ENCODE data around the gene CEP170.
"Not testable (repeated sequence)": the region's sequence is repeated elsewhere in the genome, so short reads cannot be mapped to it uniquely, and the experiment has no call there.

DNA sequence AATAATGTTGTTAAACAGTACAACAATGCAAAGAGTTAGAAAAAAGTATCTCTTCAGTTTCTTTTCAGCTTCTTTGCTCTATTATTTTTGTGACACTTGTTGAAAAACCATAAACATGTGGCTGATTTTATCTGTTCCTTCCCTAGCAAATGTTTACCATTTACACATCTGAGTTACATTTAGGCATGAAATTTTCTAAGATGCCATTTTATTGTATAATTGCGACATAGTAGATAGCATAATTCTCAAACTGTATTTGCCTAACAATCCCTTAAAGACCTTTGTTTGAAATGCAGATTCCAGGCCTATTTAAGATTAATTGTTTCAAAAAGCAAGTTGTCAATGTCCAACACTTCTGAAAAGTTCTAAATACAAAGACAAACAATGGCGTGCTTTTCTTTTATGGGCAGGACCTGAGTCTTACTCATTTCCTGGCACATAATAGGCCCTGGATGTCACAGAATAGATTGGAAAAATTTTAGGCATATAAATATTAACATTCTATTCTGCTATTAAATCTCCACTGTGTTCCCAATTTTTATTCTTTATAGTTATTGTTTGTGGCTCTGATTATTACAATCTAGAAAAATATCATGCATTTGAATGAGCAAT is 81.2 kb downstream of the CEP170 start:
- TF ChIP-seq SMC3 (IDR thresholded peaks at IDR 0.05; ENCODE audit: borderline replicate concordance, low read length); TCF7 (IDR thresholded peaks at IDR 0.05; ENCODE audit: borderline replicate concordance); RFX5 (IDR thresholded peaks at IDR 0.05; ENCODE audit: low read depth, low read length); ZZZ3 (IDR thresholded peaks at IDR 0.05; ENCODE audit: control insufficient read depth, insufficient read length, low read depth); EP300 (IDR thresholded peaks at IDR 0.05; ENCODE audit: borderline replicate concordance in 1 of 2, control insufficient read depth in 1 of 2, low read depth in 2 of 2, low read length in 2 of 2); POLR2AphosphoS5 (IDR thresholded peaks at IDR 0.05; ENCODE audit: low read length); POLR2A (IDR thresholded peaks at IDR 0.05; ENCODE audit: low read depth, low read length); MEF2A (IDR thresholded peaks at IDR 0.05; ENCODE audit: insufficient read depth, low read depth, low read length): not testable (repeated sequence)
- TF ChIP-seq, protein P1, sequence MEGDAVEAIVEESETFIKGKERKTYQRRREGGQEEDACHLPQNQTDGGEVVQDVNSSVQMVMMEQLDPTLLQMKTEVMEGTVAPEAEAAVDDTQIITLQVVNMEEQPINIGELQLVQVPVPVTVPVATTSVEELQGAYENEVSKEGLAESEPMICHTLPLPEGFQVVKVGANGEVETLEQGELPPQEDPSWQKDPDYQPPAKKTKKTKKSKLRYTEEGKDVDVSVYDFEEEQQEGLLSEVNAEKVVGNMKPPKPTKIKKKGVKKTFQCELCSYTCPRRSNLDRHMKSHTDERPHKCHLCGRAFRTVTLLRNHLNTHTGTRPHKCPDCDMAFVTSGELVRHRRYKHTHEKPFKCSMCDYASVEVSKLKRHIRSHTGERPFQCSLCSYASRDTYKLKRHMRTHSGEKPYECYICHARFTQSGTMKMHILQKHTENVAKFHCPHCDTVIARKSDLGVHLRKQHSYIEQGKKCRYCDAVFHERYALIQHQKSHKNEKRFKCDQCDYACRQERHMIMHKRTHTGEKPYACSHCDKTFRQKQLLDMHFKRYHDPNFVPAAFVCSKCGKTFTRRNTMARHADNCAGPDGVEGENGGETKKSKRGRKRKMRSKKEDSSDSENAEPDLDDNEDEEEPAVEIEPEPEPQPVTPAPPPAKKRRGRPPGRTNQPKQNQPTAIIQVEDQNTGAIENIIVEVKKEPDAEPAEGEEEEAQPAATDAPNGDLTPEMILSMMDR (IDR thresholded peaks at IDR 0.05 in 2 of 3, conservative IDR thresholded peaks at IDR 0.05 in 1 of 3; ENCODE audit: control insufficient read depth in 2 of 3, extremely low read depth in 1 of 3, insufficient read depth in 1 of 3, low read depth in 3 of 3, low read length in 3 of 3), result not testable (repeated sequence)
- TF ChIP-seq, protein P2, sequence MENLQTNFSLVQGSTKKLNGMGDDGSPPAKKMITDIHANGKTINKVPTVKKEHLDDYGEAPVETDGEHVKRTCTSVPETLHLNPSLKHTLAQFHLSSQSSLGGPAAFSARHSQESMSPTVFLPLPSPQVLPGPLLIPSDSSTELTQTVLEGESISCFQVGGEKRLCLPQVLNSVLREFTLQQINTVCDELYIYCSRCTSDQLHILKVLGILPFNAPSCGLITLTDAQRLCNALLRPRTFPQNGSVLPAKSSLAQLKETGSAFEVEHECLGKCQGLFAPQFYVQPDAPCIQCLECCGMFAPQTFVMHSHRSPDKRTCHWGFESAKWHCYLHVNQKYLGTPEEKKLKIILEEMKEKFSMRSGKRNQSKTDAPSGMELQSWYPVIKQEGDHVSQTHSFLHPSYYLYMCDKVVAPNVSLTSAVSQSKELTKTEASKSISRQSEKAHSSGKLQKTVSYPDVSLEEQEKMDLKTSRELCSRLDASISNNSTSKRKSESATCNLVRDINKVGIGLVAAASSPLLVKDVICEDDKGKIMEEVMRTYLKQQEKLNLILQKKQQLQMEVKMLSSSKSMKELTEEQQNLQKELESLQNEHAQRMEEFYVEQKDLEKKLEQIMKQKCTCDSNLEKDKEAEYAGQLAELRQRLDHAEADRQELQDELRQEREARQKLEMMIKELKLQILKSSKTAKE (IDR thresholded peaks at IDR 0.05; ENCODE audit: low read depth, poor library complexity, severe bottlenecking), result not testable (repeated sequence)
- TF ChIP-seq, protein P3, sequence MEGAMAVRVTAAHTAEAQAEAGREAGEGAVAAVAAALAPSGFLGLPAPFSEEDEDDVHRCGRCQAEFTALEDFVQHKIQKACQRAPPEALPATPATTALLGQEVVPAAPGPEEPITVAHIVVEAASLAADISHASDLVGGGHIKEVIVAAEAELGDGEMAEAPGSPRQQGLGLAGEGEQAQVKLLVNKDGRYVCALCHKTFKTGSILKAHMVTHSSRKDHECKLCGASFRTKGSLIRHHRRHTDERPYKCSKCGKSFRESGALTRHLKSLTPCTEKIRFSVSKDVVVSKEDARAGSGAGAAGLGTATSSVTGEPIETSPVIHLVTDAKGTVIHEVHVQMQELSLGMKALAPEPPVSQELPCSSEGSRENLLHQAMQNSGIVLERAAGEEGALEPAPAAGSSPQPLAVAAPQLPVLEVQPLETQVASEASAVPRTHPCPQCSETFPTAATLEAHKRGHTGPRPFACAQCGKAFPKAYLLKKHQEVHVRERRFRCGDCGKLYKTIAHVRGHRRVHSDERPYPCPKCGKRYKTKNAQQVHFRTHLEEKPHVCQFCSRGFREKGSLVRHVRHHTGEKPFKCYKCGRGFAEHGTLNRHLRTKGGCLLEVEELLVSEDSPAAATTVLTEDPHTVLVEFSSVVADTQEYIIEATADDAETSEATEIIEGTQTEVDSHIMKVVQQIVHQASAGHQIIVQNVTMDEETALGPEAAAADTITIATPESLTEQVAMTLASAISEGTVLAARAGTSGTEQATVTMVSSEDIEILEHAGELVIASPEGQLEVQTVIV (IDR thresholded peaks at IDR 0.05; ENCODE audit: borderline replicate concordance, partially characterized antibody), result not testable (repeated sequence)
